WTC11 (cell line): ENCODE data around the gene DHX34. TPM values are rescaled to one million over a fixed set of nuclear protein-coding genes. Genes with fewer than 3 reads are reported as not detected.

Experiments
- ATAC-seq: fragments of 200-7000 bp; cut with Tn5 transposase; 2 replicates; pipeline ENCODE4 v1.10.0; 2021; ENCODE audit warnings: mild to moderate bottlenecking, moderate library complexity
- CTCF ChIA-PET: fragments of 300-600 bp; sonication (Branson Sonifier 250); formaldehyde crosslinking; loops from one replicate; lab custom pipeline; 2021; ENCODE audit warnings: antibody characterized with exemption; lab: Charles Lee
- POLR2A ChIA-PET: fragments of 350-600 bp; sonication (Branson Sonifier 250); formaldehyde crosslinking; loops from one replicate; lab custom pipeline; 2021; ENCODE audit warnings: antibody characterized with exemption; lab: Charles Lee
- DNase-seq: peaks from one replicate; pipeline ENCODE4 v3.0.0; 2021; ENCODE audit warnings: low spot score
- H3K27ac Mint-ChIP-seq: 2 replicates; pipeline ENCODE4 v1.8.0; 2021; ENCODE audit warnings: mixed read lengths
- H3K27me3 Mint-ChIP-seq: 2 replicates; pipeline ENCODE4 v1.8.0; 2021; ENCODE audit warnings: low read depth, mild to moderate bottlenecking, moderate library complexity, mixed read lengths
- H3K36me3 Mint-ChIP-seq: 2 replicates; pipeline ENCODE4 v1.8.0; 2021; ENCODE audit warnings: mixed read lengths
- H3K4me1 Mint-ChIP-seq: 2 replicates; pipeline ENCODE4 v1.8.0; 2022; ENCODE audit warnings: mixed read lengths
- H3K4me3 Mint-ChIP-seq: 2 replicates; pipeline ENCODE4 v1.8.0; 2021; ENCODE audit warnings: mild to moderate bottlenecking, moderate library complexity, mixed read lengths
- H3K9me3 Mint-ChIP-seq: 2 replicates; pipeline ENCODE4 v1.8.0; 2021; ENCODE audit warnings: mixed read lengths
- AR ChIP-seq: fragments of 250-450 bp; sonication (Bioruptor Pico); IDR thresholded peaks from 2 replicates; pipeline ENCODE4 v1.9.0; 2021; ENCODE audit warnings: mild to moderate bottlenecking
- ARID4B ChIP-seq: sonication (generic); formaldehyde crosslinking; IDR thresholded peaks from 2 replicates; pipeline ENCODE4 v1.8.0; 2023; ENCODE audit warnings: missing genetic modification reagents, mild to moderate bottlenecking, borderline replicate concordance
- CDX4 ChIP-seq: fragments of 250-450 bp; sonication (Bioruptor Pico); IDR thresholded peaks from 2 replicates; pipeline ENCODE4 v1.9.0; 2021; ENCODE audit warnings: moderate library complexity, mild to moderate bottlenecking, inconsistent platforms, borderline replicate concordance
- GABPB1 ChIP-seq: sonication (generic); formaldehyde crosslinking; IDR thresholded peaks from 2 replicates; pipeline ENCODE4 v1.8.1; 2023; ENCODE audit warnings: mild to moderate bottlenecking, missing genetic modification reagents
- JAZF1 ChIP-seq: fragments of 250-450 bp; sonication (Bioruptor Pico); IDR thresholded peaks from 2 replicates; pipeline ENCODE4 v1.9.0; 2021; ENCODE audit warnings: moderate library complexity, mild to moderate bottlenecking, inconsistent platforms
- KAT7 ChIP-seq: sonication (generic); formaldehyde crosslinking; IDR thresholded peaks from 2 replicates; pipeline ENCODE4 v1.8.1; 2023; ENCODE audit warnings: missing genetic modification reagents, mild to moderate bottlenecking, borderline replicate concordance
- MYBL2 ChIP-seq: sonication (generic); formaldehyde crosslinking; IDR thresholded peaks from 2 replicates; pipeline ENCODE4 v1.8.1; 2023; ENCODE audit warnings: mild to moderate bottlenecking, moderate library complexity, missing genetic modification reagents
- NFATC4 ChIP-seq: fragments of 250-450 bp; sonication (Bioruptor Pico); IDR thresholded peaks from 2 replicates; pipeline ENCODE4 v1.9.0; 2021; ENCODE audit warnings: mild to moderate bottlenecking
- PRDM15 ChIP-seq: sonication (generic); formaldehyde crosslinking; IDR thresholded peaks from 2 replicates; pipeline ENCODE4 v1.8.0; 2022; ENCODE audit warnings: missing genetic modification reagents
- TEAD1 ChIP-seq: sonication (generic); formaldehyde crosslinking; IDR thresholded peaks from 2 replicates; pipeline ENCODE4 v1.8.0; 2022; ENCODE audit warnings: mild to moderate bottlenecking, missing genetic modification reagents
- TP53 ChIP-seq: sonication (generic); formaldehyde crosslinking; IDR thresholded peaks from 2 replicates; pipeline ENCODE4 v1.8.1; 2023; ENCODE audit warnings: mild to moderate bottlenecking, missing genetic modification reagents
- ZNF396 ChIP-seq: fragments of 250-450 bp; sonication (Bioruptor Pico); IDR thresholded peaks from 2 replicates; pipeline ENCODE4 v1.8.0; 2021; ENCODE audit warnings: mild to moderate bottlenecking, moderate library complexity, borderline replicate concordance
- total RNA-seq: library from RNA; stranded (reverse); gene quantifications from 3 replicates; pipeline ENCODE4 v1.2.3, GENCODE V29; 2021

DHX34 gene
- total RNA-seq, 1 experiment from 2014 or later = 35.6 TPM

- H3K27me3 Mint-ChIP-seq = peaks cover 66% of the 10 kb centered on the region
- POLR2A ChIA-PET = interaction anchor here (1.2 kb wide), 1 partner anchor 11 kb away, joined by 5 read pairs; no protein-coding TSS in a partner anchor
These were observed 68.1 kb downstream of the DHX34 start for GRCh38 chr19:47417107-47417745.

GRCh38 chr19:47417746-47418691 is 68.9 kb downstream of the DHX34 start:
- no peaks in the 10 kb centered on the region for H3K9me3 Mint-ChIP-seq
- DNase-seq = no peak
- peaks cover 59% of the 10 kb centered on the region for H3K4me1 Mint-ChIP-seq
- CTCF ChIA-PET = interaction anchor here (1.0 to 2.9 kb wide), 5 partner anchors 10 to 69 kb away, joined by 4 to 21 read pairs (median 8); partner anchors contain the start of gene DHX34
- no peak for ATAC-seq
- POLR2A ChIA-PET = interaction anchor here (0.6 to 1.2 kb wide), 2 partner anchors 11 to 280 kb away, joined by 3 to 5 read pairs; no protein-coding TSS in a partner anchor
- peak overlapping the region; percentile 67 for H3K4me3 Mint-ChIP-seq
- H3K27ac Mint-ChIP-seq = no peak overlapping the region
- peaks cover 74% of the 10 kb centered on the region for H3K27me3 Mint-ChIP-seq
- peaks cover 15% of the 10 kb centered on the region for H3K36me3 Mint-ChIP-seq
- TF ChIP-seq ZNF396 (CRISPR knock-in tag) = no peak
- no peak for TF ChIP-seq GABPB1 (CRISPR knock-in tag)
- TF ChIP-seq JAZF1 = no peak
- TF ChIP-seq CDX4 = no peak
- no peak for TF ChIP-seq NFATC4 (CRISPR knock-in tag)
- TF ChIP-seq KAT7 (CRISPR knock-in tag) = no peak
- TF ChIP-seq MYBL2 (CRISPR knock-in tag) = 0 out of 2 replicates have a peak, but pooled peaks have one; percentile 19
- no peak for TF ChIP-seq TP53 (CRISPR knock-in tag)
- TF ChIP-seq ARID4B (CRISPR knock-in tag) = peak; percentile 38; the same call in 1 of the 2 replicates

More at GRCh38 chr19:47417107-47417745, 68.1 kb downstream of the DHX34 start:
- Mint-ChIP-seq H3K4me3 (peak overlapping the region; percentile 67), H3K27ac (no peak overlapping the region), H3K36me3 (peaks cover 15% of the 10 kb centered on the region), H3K4me1 (peaks cover 51% of the 10 kb centered on the region), H3K9me3 (no peaks in the 10 kb centered on the region)
- DNase-seq (no peak), ATAC-seq (peak; percentile 8)
- TF ChIP-seq PRDM15 (CRISPR knock-in tag) (peak; percentile 76), AR (CRISPR knock-in tag) (no peak), TEAD1 (CRISPR knock-in tag) (no peak)
- CTCF ChIA-PET = interaction anchor here (0.6 to 1.5 kb wide), 5 partner anchors 11 to 703 kb away, joined by 3 to 8 read pairs (median 4); no protein-coding TSS in a partner anchor
